ENCODE results near the gene SBNO2. TPM values are rescaled to one million over a fixed set of nuclear protein-coding genes. Genes with fewer than 3 reads are reported as not detected.
"Not testable (repeated sequence)": the region's sequence is repeated elsewhere in the genome, so short reads cannot be mapped to it uniquely, and the experiment has no call there.

Gene SBNO2
- polyA plus RNA-seq, 1 experiment: 9.9 TPM

GRCh38 chr19:1129535-1129934, 44.5 kb downstream of the SBNO2 start:
- CTCF ChIA-PET: interaction anchor here (0.6 kb wide), 1 partner anchor 207 kb away, joined by 8 read pairs; no protein-coding TSS in a partner anchor
- H3K4me3 ChIP-seq (ENCODE audit: low read depth, low read length): no peak overlapping the region

GRCh38 chr19:1129084-1129483, 45.0 kb downstream of the SBNO2 start:
- CTCF ChIA-PET: interaction anchor here (0.6 to 1.4 kb wide), 2 partner anchors 16 to 207 kb away, joined by 6 to 8 read pairs; no protein-coding TSS in a partner anchor
- POLR2A ChIA-PET: interaction anchor here (1.3 kb wide), 1 partner anchor 140 kb away, joined by 3 read pairs; the partner anchor contains the start of gene CIRBP
- not testable (repeated sequence) for DNase-seq (ENCODE audit: low read depth, low spot score)

More at GRCh38 chr19:1129535-1129934, 44.5 kb downstream of the SBNO2 start:
- H3K27ac ChIP-seq (ENCODE audit: low read depth, low read length): no peak overlapping the region
- POLR2A ChIA-PET: interaction anchor here (1.3 kb wide), 1 partner anchor 139 kb away, joined by 3 read pairs; the partner anchor contains the start of gene CIRBP
- TF ChIP-seq CTCF (IDR thresholded peaks at IDR 0.05; ENCODE audit: low read depth, low read length): no peak
- H3K9me3 ChIP-seq (ENCODE audit: control insufficient read depth, insufficient read depth, low read length): peaks cover 8% of the 10 kb centered on the region; the same call in 1 of the 2 replicates
- H3K27me3 ChIP-seq (ENCODE audit: control insufficient read depth, insufficient read depth, low read length): no peaks in the 10 kb centered on the region
- no peak for DNase-seq (ENCODE audit: low read depth, low spot score)

GRCh38 chr19:1128106-1128505, 46.0 kb downstream of the SBNO2 start:
- Histone ChIP-seq H3K27me3 (ENCODE audit: control insufficient read depth, insufficient read depth, low read length) (no peaks in the 10 kb centered on the region), H3K9me3 (ENCODE audit: control insufficient read depth, insufficient read depth, low read length) (peaks cover 6% of the 10 kb centered on the region; the same call in 1 of the 2 replicates), H3K4me3 (ENCODE audit: low read depth, low read length) (no peak overlapping the region), H3K27ac (ENCODE audit: low read depth, low read length) (no peak overlapping the region)
- CTCF ChIA-PET: interaction anchor here (1.4 kb wide), 1 partner anchor 15 kb away, joined by 6 read pairs; no protein-coding TSS in a partner anchor
- DNase-seq (ENCODE audit: low read depth, low spot score): no peak
- POLR2A ChIA-PET: no interaction called here
- TF ChIP-seq CTCF (IDR thresholded peaks at IDR 0.05; ENCODE audit: low read depth, low read length): no peak

More at GRCh38 chr19:1129084-1129483, 45.0 kb downstream of the SBNO2 start:
- H3K27me3 ChIP-seq (ENCODE audit: control insufficient read depth, insufficient read depth, low read length); H3K9me3 ChIP-seq (ENCODE audit: control insufficient read depth, insufficient read depth, low read length); H3K4me3 ChIP-seq (ENCODE audit: low read depth, low read length); H3K27ac ChIP-seq (ENCODE audit: low read depth, low read length): not testable (repeated sequence)

- POLR2A ChIA-PET: no interaction called here
- DNase-seq (ENCODE audit: low read depth, low spot score): no peak
- CTCF ChIA-PET: no interaction called here
- TF ChIP-seq CTCF (IDR thresholded peaks at IDR 0.05; ENCODE audit: low read depth, low read length): no peak
- H3K4me3 ChIP-seq (ENCODE audit: low read depth, low read length): no peak overlapping the region
- no peak overlapping the region for H3K27ac ChIP-seq (ENCODE audit: low read depth, low read length)
- H3K27me3 ChIP-seq (ENCODE audit: control insufficient read depth, insufficient read depth, low read length): no peaks in the 10 kb centered on the region
- peaks cover 10% of the 10 kb centered on the region; the same call in 1 of the 2 replicates for H3K9me3 ChIP-seq (ENCODE audit: control insufficient read depth, insufficient read depth, low read length)
Observed at GRCh38 chr19:1126984-1127760, 46.9 kb downstream of the SBNO2 start.

- Histone ChIP-seq H3K27me3 (ENCODE audit: control insufficient read depth, insufficient read depth, low read length) (no peaks in the 10 kb centered on the region), H3K4me3 (ENCODE audit: low read depth, low read length) (no peak overlapping the region), H3K9me3 (ENCODE audit: control insufficient read depth, insufficient read depth, low read length) (peaks cover 10% of the 10 kb centered on the region; the same call in 1 of the 2 replicates), H3K27ac (ENCODE audit: low read depth, low read length) (peak overlapping the region; percentile 65)
- DNase-seq (ENCODE audit: low read depth, low spot score): no peak
- ChIA-PET CTCF (no interaction called here), POLR2A (no interaction called here)
- no peak for TF ChIP-seq CTCF (IDR thresholded peaks at IDR 0.05; ENCODE audit: low read depth, low read length)
Observed at GRCh38 chr19:1125601-1126467, 48.2 kb downstream of the SBNO2 start.
